K562 (cell line): ENCODE data around the gene DCAF17. TPM values are rescaled to one million over a fixed set of nuclear protein-coding genes. Genes with fewer than 3 reads are reported as not detected.

Source experiments
- DLX4 ChIP-seq: fragments of 250-450 bp; sonication (Bioruptor Pico); IDR thresholded peaks from 2 replicates; pipeline ENCODE4 v1.6.1; 2021; ENCODE audit warnings: mild to moderate bottlenecking
- E2F3 ChIP-seq: fragments of 250-450 bp; sonication (Bioruptor Pico); IDR thresholded peaks from 2 replicates; pipeline ENCODE4 v1.4.0; 2020; ENCODE audit warnings: mild to moderate bottlenecking
- GMEB1 ChIP-seq: fragments of 250-450 bp; sonication (Bioruptor Pico); IDR thresholded peaks from 2 replicates; pipeline ENCODE4 v1.4.0; 2020; ENCODE audit warnings: mild to moderate bottlenecking
- IFI16 ChIP-seq: fragments of 250-450 bp; sonication (Bioruptor Pico); IDR thresholded peaks from 2 replicates; pipeline ENCODE4 v2.1.2; 2022; ENCODE audit warnings: mild to moderate bottlenecking, inconsistent platforms
- MCM5 ChIP-seq: fragments of 450-650 bp; IDR thresholded peaks from 2 replicates; pipeline ENCODE4 v1.6.1; 2016; ENCODE audit warnings: low read depth
- PHTF2 ChIP-seq: fragments of 250-450 bp; sonication (Bioruptor Pico); IDR thresholded peaks from 2 replicates; pipeline ENCODE4 v1.5.0; 2021; ENCODE audit warnings: mild to moderate bottlenecking
- RBM17 ChIP-seq: fragments of 200-400 bp; formaldehyde crosslinking; IDR thresholded peaks from 2 replicates; pipeline ENCODE4 v1.6.1; 2017; ENCODE audit warnings: low read depth, mild to moderate bottlenecking, low read length, borderline replicate concordance
- SFPQ ChIP-seq: fragments of 200-400 bp; formaldehyde crosslinking; IDR thresholded peaks from 2 replicates; pipeline ENCODE4 v1.6.1; 2017; ENCODE audit warnings: mild to moderate bottlenecking, low read depth, low read length, moderate library complexity
- SMAD2 ChIP-seq: fragments of 150-350 bp; IDR thresholded peaks from 2 replicates; pipeline ENCODE4 v1.6.1; 2014; ENCODE audit warnings: low read depth, mild to moderate bottlenecking, low read length
- SREBF1 ChIP-seq: fragments of 150-350 bp; IDR thresholded peaks from 2 replicates; pipeline ENCODE4 v1.6.1; 2014; ENCODE audit warnings: antibody characterized with exemption, low read depth, low read length, borderline replicate concordance
- TEAD4 ChIP-seq, 2 experiments: sonication (generic) in 1 of 2; formaldehyde crosslinking in 1 of 2; IDR thresholded peaks; 2 replicates each; pipeline versions ENCODE4 v1.6.1 to v1.8.0; 2012 to 2022; ENCODE audit warnings: borderline replicate concordance in 1 of 2, inconsistent platforms in 1 of 2, low read length in 1 of 2, mild to moderate bottlenecking in 1 of 2, missing genetic modification reagents in 1 of 2
- ZNF175 ChIP-seq: fragments of 200-800 bp; sonication (Bioruptor generic); IDR thresholded peaks from 2 replicates; pipeline ENCODE4 v1.6.1; 2016; ENCODE audit warnings: low read depth, mild to moderate bottlenecking, missing genetic modification characterization, missing compliant biosample characterization
- ZNF318 ChIP-seq, 2 experiments: fragments of 450-650 bp; IDR thresholded peaks; 2 replicates each; pipeline ENCODE4 v1.6.1; 2016; ENCODE audit warnings: mild to moderate bottlenecking in 2 of 2, borderline replicate concordance in 1 of 2, low read depth in 1 of 2, moderate library complexity in 1 of 2
- ZNF589 ChIP-seq: fragments of 200-800 bp; sonication (Bioruptor generic); IDR thresholded peaks from 2 replicates; pipeline ENCODE4 v1.6.1; 2016; ENCODE audit warnings: low read depth, missing genetic modification characterization, missing compliant biosample characterization
- polyA plus RNA-seq, 8 experiments: library from polyadenylated mRNA; depleted of rRNA in 4 of 8; stranded (reverse) in 5 of 8; unstranded in 3 of 8; fragments of >200 nt; fragmentation: Nextera tagmentation in 2 of 8; fragmentation: Illumina TruSeq in 1 of 8; extraction: Ambion mirVana in 2 of 8; extraction: Trizol in 1 of 8; gene quantifications; 2 replicates each; pipeline versions ENCODE4 v1.2.1 to v1.2.3, GENCODE V29; 2011 to 2014; ENCODE audit warnings: inconsistent platforms in 1 of 8, missing spikeins in 1 of 8
- total RNA-seq, 7 experiments: library from RNA; depleted of rRNA in 6 of 7; stranded (reverse); fragments of >200 nt in 6 of 7; fragmentation: Illumina TruSeq in 2 of 7; extraction: Trizol in 2 of 7; gene quantifications; 2 replicates each; pipeline versions ENCODE4 v1.2.1 to v1.2.3, GENCODE V29; 2011 to 2021; ENCODE audit warnings: low replicate concordance in 1 of 7

Gene DCAF17
- total and polyA plus RNA-seq, 9 of the 15 experiments (the other 6 are each of a cell fraction or from before 2014, with no cell fraction given), result 10.0 to 38.5 (median 27.1) TPM

- peak in 1 of 2 experiments; percentile 35; a peak in 1 of 4 replicates for TF ChIP-seq ZNF318 (IDR thresholded peaks at IDR 0.05; ENCODE audit: borderline replicate concordance in 1 of 2, low read depth in 1 of 2)
- no peak for TF ChIP-seq SREBF1
- TF ChIP-seq ZNF175 (CRISPR knock-in tag), result no peak
- TF ChIP-seq SFPQ, result no peak
- TF ChIP-seq SMAD2, result no peak
- TF ChIP-seq ZNF589 (CRISPR knock-in tag), result no peak
- no peak for TF ChIP-seq DLX4
- no peak for TF ChIP-seq RBM17
- no peak for TF ChIP-seq PHTF2 (CRISPR knock-in tag)
- no peak for TF ChIP-seq E2F3 (CRISPR knock-in tag)
- no peak; the same call in none of the 2 replicates for TF ChIP-seq GMEB1 (CRISPR knock-in tag)
- no peak for TF ChIP-seq MCM5
- TF ChIP-seq IFI16 (CRISPR knock-in tag), result no peak
- TF ChIP-seq TEAD4 (IDR thresholded peaks at IDR 0.05; ENCODE audit: low read length), result no peak
- TF ChIP-seq TEAD4 (CRISPR knock-in tag; IDR thresholded peaks at IDR 0.05; ENCODE audit: borderline replicate concordance), result no peak
Observed at GRCh38 chr2:171521361-171522051, 87.5 kb downstream of the DCAF17 start (continued).
